Measurements from ENCODE around the gene TMBIM4. TPM values are rescaled to one million over a fixed set of nuclear protein-coding genes. Genes with fewer than 3 reads are reported as not detected.

Gene TMBIM4
- total RNA-seq, 4 donors from 2014 or later = 104 to 131 (median 114) TPM

- WGBS, 2 donors = 63 to 87% methylated on average over 4 of the region's 4 CpGs
- H3K36me3 ChIP-seq = no peaks in the 10 kb centered on the region
- peaks cover 0 to 7% (median 0%) of the 10 kb centered on the region in 3 donors for H3K4me1 ChIP-seq
- intact Hi-C loops (cut with DNase I) = no loop called here
- H3K27ac ChIP-seq = no peak overlapping the region
- TF ChIP-seq CTCF (IDR thresholded peaks at IDR 0.05) = no peak
- TF ChIP-seq POLR2A (IDR thresholded peaks at IDR 0.05) = no peak
- H3K27me3 ChIP-seq = no peaks in the 10 kb centered on the region
- DNase-seq = no peak
- no peak overlapping the region for H3K4me3 ChIP-seq
- no peaks in the 10 kb centered on the region for H3K9me3 ChIP-seq
Measured at GRCh38 chr12:66109056-66109455, 60.7 kb downstream of the TMBIM4 start.

GRCh38 chr12:66108386-66108785 lies 61.4 kb downstream of the TMBIM4 start:
- WGBS, 2 donors = 82 to 95% methylated on average over 1 of the region's 1 CpG

GRCh38 chr12:66107451-66107915 lies 62.3 kb downstream of the TMBIM4 start:
- H3K27me3 ChIP-seq = peaks cover 0 to 5% (median 0%) of the 10 kb centered on the region in 4 donors
- intact Hi-C loops (cut with DNase I) = no loop called here
- H3K4me3 ChIP-seq = no peak overlapping the region
- DNase-seq = no peak
- peak; percentile 54 to 84 (median 77) for TF ChIP-seq CTCF (IDR thresholded peaks at IDR 0.05)
- TF ChIP-seq POLR2A (IDR thresholded peaks at IDR 0.05) = no peak
- H3K27ac ChIP-seq = no peak overlapping the region
- H3K4me1 ChIP-seq = peaks cover 0 to 7% (median 0%) of the 10 kb centered on the region in 3 donors
- no peaks in the 10 kb centered on the region for H3K9me3 ChIP-seq
- H3K36me3 ChIP-seq = no peaks in the 10 kb centered on the region
- 16 to 27% methylated on average over 9 of the region's 9 CpGs for WGBS, 2 donors

More at GRCh38 chr12:66108386-66108785, 61.4 kb downstream of the TMBIM4 start:
- Histone ChIP-seq H3K36me3 (no peaks in the 10 kb centered on the region), H3K4me1 (peaks cover 0 to 7% (median 0%) of the 10 kb centered on the region in 3 donors), H3K9me3 (no peaks in the 10 kb centered on the region), H3K27me3 (peaks cover 0 to 2% (median 0%) of the 10 kb centered on the region in 4 donors), H3K4me3 (no peak overlapping the region), H3K27ac (no peak overlapping the region)
- intact Hi-C loops (cut with DNase I) = no loop called here
- TF ChIP-seq POLR2A (IDR thresholded peaks at IDR 0.05) (no peak), CTCF (IDR thresholded peaks at IDR 0.05) (no peak)
- DNase-seq = no peak

GRCh38 chr12:66103016-66103913 lies 66.5 kb downstream of the TMBIM4 start:
- no peak for TF ChIP-seq POLR2A (IDR thresholded peaks at IDR 0.05)
- peak in 1 of 6 experiments; percentile 8 for TF ChIP-seq CTCF (IDR thresholded peaks at IDR 0.05)
- Histone ChIP-seq H3K27ac (no peak overlapping the region), H3K9me3 (peaks cover 0 to 7% (median 0%) of the 10 kb centered on the region in 3 donors), H3K27me3 (peaks cover 0 to 15% (median 0%) of the 10 kb centered on the region in 4 donors), H3K36me3 (no peaks in the 10 kb centered on the region), H3K4me1 (peaks cover 0 to 7% (median 0%) of the 10 kb centered on the region in 3 donors), H3K4me3 (no peak overlapping the region)
- no peak for DNase-seq
- intact Hi-C loops (cut with DNase I) = no loop called here
- WGBS, 2 donors = 83 to 95% methylated on average over 3 of the region's 3 CpGs

Data from esophagus squamous epithelium (tissue), 5 donors.